A673 (cell line): ENCODE results near the gene HM13. TPM values are rescaled to one million over a fixed set of nuclear protein-coding genes. Genes with fewer than 3 reads are reported as not detected.

ENCODE experiments used
- BruUV-seq: library from RNA; stranded (reverse); fragments of 400-500 nt; replicated peaks from 2 replicates; lab custom pipeline; 2021; lab: Mats Ljungman, UMichigan
- CTCF ChIA-PET: fragments of 300-600 bp; sonication (Branson Sonifier 250); formaldehyde crosslinking; loops from one replicate; lab custom pipeline; 2022; ENCODE audit warnings: antibody characterized with exemption; lab: Charles Lee
- POLR2A ChIA-PET: fragments of 300-600 bp; sonication (Branson Sonifier 250); formaldehyde crosslinking; loops from one replicate; lab custom pipeline; 2022; ENCODE audit warnings: antibody characterized with exemption; ENCODE audit not compliant: low non-redundant PET; lab: Charles Lee
- DNase-seq: peaks from one replicate; pipeline ENCODE4 v3.0.0-alpha.2; 2015; ENCODE audit warnings: low spot score
- H3K27ac ChIP-seq: fragments of 200-600 bp; sonication (generic); 2 replicates; pipeline ENCODE4 v1.5.1; 2016; ENCODE audit warnings: mixed run types, low read depth, mild to moderate bottlenecking, mixed read lengths, antibody characterized with exemption, low read length; ENCODE audit not compliant: poor library complexity, severe bottlenecking
- H3K27me3 ChIP-seq: fragments of 200-600 bp; sonication (generic); replicated peaks from 2 replicates; pipeline ENCODE4 v1.6.1; 2017; ENCODE audit warnings: mixed run types, low read depth, mild to moderate bottlenecking, mixed read lengths, antibody characterized with exemption, low read length; ENCODE audit not compliant: insufficient read depth, poor library complexity
- H3K36me3 ChIP-seq: fragments of 200-600 bp; sonication (generic); 2 replicates; pipeline ENCODE4 v1.6.1; 2016; ENCODE audit warnings: mixed run types, mild to moderate bottlenecking, mixed read lengths, antibody characterized with exemption, low read length; ENCODE audit not compliant: insufficient read depth, poor library complexity, severe bottlenecking
- H3K4me1 ChIP-seq: fragments of 200-600 bp; sonication (generic); 2 replicates; pipeline ENCODE4 v1.6.1; 2017; ENCODE audit warnings: mixed run types, mild to moderate bottlenecking, mixed read lengths, antibody characterized with exemption, low read length; ENCODE audit not compliant: insufficient read depth, poor library complexity, severe bottlenecking
- H3K4me3 ChIP-seq: fragments of 200-600 bp; sonication (generic); 2 replicates; pipeline ENCODE4 v1.5.1; 2016; ENCODE audit warnings: low read depth, mixed run types, mild to moderate bottlenecking, mixed read lengths, low read length; ENCODE audit not compliant: poor library complexity, severe bottlenecking
- H3K9me3 ChIP-seq: fragments of 200-600 bp; sonication (generic); 2 replicates; pipeline ENCODE4 v1.6.1; 2016; ENCODE audit warnings: mixed run types, low read depth, mild to moderate bottlenecking, mixed read lengths, antibody characterized with exemption, low read length; ENCODE audit not compliant: poor library complexity, severe bottlenecking
- EZH2 ChIP-seq: fragments of 200-600 bp; sonication (generic); IDR thresholded peaks from 2 replicates; pipeline ENCODE4 v1.6.1; 2017; ENCODE audit warnings: borderline replicate concordance, low read depth, mild to moderate bottlenecking, mixed read lengths, antibody characterized with exemption, low read length; ENCODE audit not compliant: poor library complexity, severe bottlenecking
- intact Hi-C: fragments of 100-400 bp; cut with micrococcal nuclease; formaldehyde crosslinking; loops from one replicate; pipeline ENCODE4 v1.10.0; 2022; ENCODE audit not compliant: unreplicated experiment
- total RNA-seq: library from RNA; stranded (reverse); gene quantifications from 2 replicates; pipeline ENCODE4 v1.2.3, GENCODE V29; 2021
- TF ChIP-seq, protein P1 (sequence below): fragments of 300-800, 200-600 bp; sonication (generic); conservative IDR thresholded peaks from 2 replicates; pipeline ENCODE4 v1.5.1; 2017; ENCODE audit warnings: low read depth, mild to moderate bottlenecking, antibody characterized with exemption, low read length, moderate library complexity, mixed read lengths

HM13 gene
- total RNA-seq, 1 experiment from 2014 or later, result 196 TPM

DNA sequence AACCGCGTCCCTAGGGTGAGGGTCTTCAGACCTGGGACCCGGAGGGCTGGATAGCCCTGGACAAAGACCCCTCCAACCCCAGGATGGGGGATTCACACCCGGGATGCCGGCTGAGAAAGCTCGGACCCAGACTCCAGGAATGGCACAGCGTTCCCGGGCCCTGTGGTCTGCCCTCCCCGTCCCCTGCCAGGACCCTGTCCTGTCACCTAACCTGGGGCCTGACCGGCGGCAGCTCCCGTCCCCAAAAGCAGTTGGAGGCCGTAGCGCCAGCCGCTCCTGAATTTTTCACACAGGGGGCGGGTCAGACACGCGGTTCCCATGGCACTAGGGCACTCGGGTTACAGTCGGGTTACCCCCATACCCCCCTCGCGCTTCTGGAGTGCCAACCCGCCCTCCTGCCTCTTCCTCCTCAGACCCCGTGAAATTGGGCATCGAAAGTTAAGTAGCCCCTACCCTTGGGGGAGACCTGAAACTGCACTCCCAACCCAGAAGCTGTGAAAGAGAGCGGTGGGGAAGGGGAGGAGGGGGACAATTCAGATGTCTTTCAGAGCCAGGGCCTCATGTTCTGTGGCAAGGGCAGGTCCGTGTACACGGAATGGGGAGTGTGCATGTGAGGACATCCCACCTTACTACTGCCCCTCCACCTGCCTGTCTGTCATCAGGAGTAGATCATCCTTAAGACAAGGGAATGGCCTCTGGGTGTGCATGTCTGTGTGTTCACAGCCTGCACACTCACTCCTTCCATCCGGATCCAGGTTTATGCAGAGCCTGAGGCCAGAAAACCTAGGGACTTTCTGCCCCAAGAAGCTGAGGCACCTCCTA is 38.6 kb upstream of the HM13 start:
- Histone ChIP-seq H3K36me3 (no peaks in the 10 kb centered on the region), H3K27me3 (peaks cover 36% of the 10 kb centered on the region), H3K9me3 (no peaks in the 10 kb centered on the region), H3K4me3 (no peak overlapping the region), H3K27ac (no peak overlapping the region), H3K4me1 (no peaks in the 10 kb centered on the region)
- TF ChIP-seq, protein P1, sequence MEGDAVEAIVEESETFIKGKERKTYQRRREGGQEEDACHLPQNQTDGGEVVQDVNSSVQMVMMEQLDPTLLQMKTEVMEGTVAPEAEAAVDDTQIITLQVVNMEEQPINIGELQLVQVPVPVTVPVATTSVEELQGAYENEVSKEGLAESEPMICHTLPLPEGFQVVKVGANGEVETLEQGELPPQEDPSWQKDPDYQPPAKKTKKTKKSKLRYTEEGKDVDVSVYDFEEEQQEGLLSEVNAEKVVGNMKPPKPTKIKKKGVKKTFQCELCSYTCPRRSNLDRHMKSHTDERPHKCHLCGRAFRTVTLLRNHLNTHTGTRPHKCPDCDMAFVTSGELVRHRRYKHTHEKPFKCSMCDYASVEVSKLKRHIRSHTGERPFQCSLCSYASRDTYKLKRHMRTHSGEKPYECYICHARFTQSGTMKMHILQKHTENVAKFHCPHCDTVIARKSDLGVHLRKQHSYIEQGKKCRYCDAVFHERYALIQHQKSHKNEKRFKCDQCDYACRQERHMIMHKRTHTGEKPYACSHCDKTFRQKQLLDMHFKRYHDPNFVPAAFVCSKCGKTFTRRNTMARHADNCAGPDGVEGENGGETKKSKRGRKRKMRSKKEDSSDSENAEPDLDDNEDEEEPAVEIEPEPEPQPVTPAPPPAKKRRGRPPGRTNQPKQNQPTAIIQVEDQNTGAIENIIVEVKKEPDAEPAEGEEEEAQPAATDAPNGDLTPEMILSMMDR, result no peak
- intact Hi-C loops, result no loop called here
- DNase-seq, result no peak
- BruUV-seq, result no TSS peak
- CTCF ChIA-PET, result no interaction called here
- POLR2A ChIA-PET, result no interaction called here

DNA sequence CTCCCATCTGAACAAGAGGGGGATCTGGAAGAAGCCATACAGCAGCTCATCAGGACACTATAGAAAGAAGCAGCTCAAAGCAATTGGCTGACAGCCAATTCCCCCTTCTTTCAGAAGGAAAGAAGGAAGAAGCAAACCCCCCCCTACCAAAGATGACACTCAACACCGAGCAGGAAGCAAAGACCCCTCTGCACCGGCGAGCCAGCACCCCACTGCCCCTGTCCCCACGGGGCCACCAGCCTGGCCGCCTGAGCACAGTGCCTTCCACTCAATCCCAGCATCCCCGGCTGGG is 38.0 kb upstream of the HM13 start:
- no TSS peak for BruUV-seq
- Histone ChIP-seq H3K4me1 (no peaks in the 10 kb centered on the region), H3K4me3 (no peak overlapping the region), H3K9me3 (no peaks in the 10 kb centered on the region), H3K36me3 (no peaks in the 10 kb centered on the region), H3K27me3 (peaks cover 36% of the 10 kb centered on the region), H3K27ac (no peak overlapping the region)
- intact Hi-C loops, result no loop called here
- no peak for DNase-seq
- ChIA-PET POLR2A (no interaction called here), CTCF (no interaction called here)
- no peak for TF ChIP-seq EZH2
- TF ChIP-seq, protein P1, result no peak

DNA sequence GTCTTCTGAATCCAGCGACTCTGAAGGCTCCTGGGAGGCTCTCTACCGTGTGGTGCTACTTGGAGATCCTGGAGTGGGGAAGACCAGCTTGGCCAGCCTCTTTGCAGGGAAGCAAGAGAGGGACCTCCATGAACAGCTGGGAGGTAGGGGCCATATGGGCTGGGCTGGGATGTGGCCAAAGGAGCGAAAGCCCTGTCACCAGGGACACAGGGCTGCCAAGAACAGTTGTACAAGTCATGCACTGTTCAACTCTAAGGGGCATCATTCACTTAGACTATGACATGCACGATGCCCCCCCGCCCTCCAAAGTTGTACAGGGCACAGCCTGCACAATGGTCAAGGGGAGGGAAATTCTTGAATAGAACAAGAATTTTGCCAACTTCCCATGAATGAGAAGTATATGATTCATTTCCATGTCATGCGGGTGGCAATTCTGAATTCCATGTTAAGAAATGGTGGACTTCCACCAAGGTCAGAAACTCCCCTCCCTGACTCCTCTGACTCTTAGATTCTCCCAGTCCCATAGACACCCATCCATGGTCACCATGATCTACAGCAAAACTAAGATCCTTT is 37.5 kb upstream of the HM13 start:
- no peak for DNase-seq
- ChIA-PET CTCF (no interaction called here), POLR2A (no interaction called here)
- intact Hi-C loops, result no loop called here
- no TSS peak for BruUV-seq
- Histone ChIP-seq H3K27me3 (peaks cover 36% of the 10 kb centered on the region), H3K27ac (no peak overlapping the region), H3K4me3 (no peak overlapping the region), H3K4me1 (no peaks in the 10 kb centered on the region), H3K9me3 (no peaks in the 10 kb centered on the region), H3K36me3 (no peaks in the 10 kb centered on the region)
- TF ChIP-seq, protein P1, result no peak
- TF ChIP-seq EZH2, result no peak
